Activated T-helper 1 cell treated with anti-CD3 and anti-CD28 coated beads, Interleukin-12 subunit alpha, Interleukin-12 subunit beta, Interleukin-2, Interleukin-4 antibody, amounts not matched to agents 30 ng/mL and 10 ng/mL and 1 ng/mL, durations not matched to agents 14 hours and 24 hours and 36 hours (primary cell): ENCODE data around the gene NR2E1. TPM values are rescaled to one million over a fixed set of nuclear protein-coding genes. Genes with fewer than 3 reads are reported as not detected.

Source experiments
- DNase-seq: peaks from one replicate; pipeline ENCODE4 v3.0.0; 2021; ENCODE audit warnings: low spot score
- H3K27ac Mint-ChIP-seq: one replicate; pipeline ENCODE4 v1.8.0; 2021; ENCODE audit warnings: mild to moderate bottlenecking, mixed read lengths
- H3K27me3 Mint-ChIP-seq: one replicate; pipeline ENCODE4 v1.8.0; 2022; ENCODE audit warnings: mild to moderate bottlenecking, moderate library complexity, mixed read lengths; ENCODE audit not compliant: insufficient read depth
- H3K36me3 Mint-ChIP-seq: one replicate; pipeline ENCODE4 v1.8.0; 2021; ENCODE audit warnings: low read depth, mixed read lengths
- H3K4me1 Mint-ChIP-seq: one replicate; pipeline ENCODE4 v1.8.0; 2021; ENCODE audit warnings: low read depth, mixed read lengths
- H3K4me3 Mint-ChIP-seq: one replicate; pipeline ENCODE4 v1.8.0; 2021; ENCODE audit warnings: mild to moderate bottlenecking, moderate library complexity, mixed read lengths
- H3K9me3 Mint-ChIP-seq: one replicate; pipeline ENCODE4 v1.8.0; 2021; ENCODE audit warnings: mixed read lengths
- intact Hi-C: fragments of 100-400 bp; cut with micrococcal nuclease; formaldehyde crosslinking; loops from one replicate; pipeline ENCODE4 v1.15.1; 2024
- total RNA-seq: library from RNA; stranded (reverse); gene quantifications from 2 replicates; pipeline ENCODE4 v1.2.3, GENCODE V29; 2022

Gene NR2E1
- not detected in 2 replicates for total RNA-seq

DNA sequence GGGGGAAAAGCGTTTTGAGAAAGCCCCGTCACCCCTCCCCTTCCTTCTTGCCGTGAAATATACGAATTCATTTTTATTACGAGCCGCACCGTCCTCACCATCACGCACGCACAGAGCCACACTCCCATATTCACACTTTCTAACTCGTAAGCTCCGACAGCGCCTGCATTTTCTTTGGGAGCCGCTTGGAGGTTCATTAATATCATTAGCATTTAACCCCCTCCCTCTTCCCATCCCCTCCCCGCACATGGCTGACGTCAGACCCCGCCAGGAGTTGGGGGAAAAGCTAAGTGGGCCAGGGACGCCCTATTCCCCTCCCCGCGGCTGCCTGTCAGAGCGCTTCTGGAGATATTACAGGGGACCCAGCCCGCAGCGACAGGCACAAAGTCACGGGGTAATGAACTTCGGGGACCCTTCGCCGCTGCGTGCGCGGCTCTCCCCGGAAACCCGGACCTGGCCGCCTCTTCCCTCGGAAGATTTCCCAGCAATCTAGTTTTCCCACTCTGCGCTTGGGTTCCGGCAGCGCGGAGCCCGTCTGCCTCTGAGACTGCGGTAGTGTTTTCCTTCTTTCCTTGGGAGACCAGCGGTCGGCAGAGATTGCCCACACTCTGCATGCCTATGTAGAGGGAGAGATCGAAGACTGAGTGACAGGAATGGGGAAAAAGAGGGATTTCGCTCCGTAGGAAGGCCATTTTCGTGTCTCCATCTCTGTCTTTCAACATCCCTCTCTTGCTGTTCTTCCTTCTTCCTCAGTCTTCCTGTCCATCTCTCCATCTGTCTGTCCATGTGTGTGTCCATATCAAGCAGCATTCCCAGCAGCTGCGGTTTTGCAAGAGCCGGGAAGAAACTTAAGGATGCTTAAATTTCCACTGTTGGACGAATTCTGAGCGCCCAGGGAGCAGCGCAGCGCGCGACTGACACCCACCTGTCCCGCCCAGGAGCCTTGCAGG, at the start of gene NR2E1:
Gene NR2E1 (plus strand): TSS at position 309 of the 950 bp plus-strand sequence. CDS start 744 bp downstream, outside the sequence.
- no peak for DNase-seq
- Mint-ChIP-seq H3K9me3 (no peaks in the 10 kb centered on the region), H3K36me3 (peaks cover 4% of the 10 kb centered on the region), H3K27me3 (peaks cover 86% of the 10 kb centered on the region), H3K27ac (peak within 1 kb of the TSS; percentile 79), H3K4me3 (peak within 1 kb of the TSS; percentile 54), H3K4me1 (peaks cover 18% of the 10 kb centered on the region)
- intact Hi-C loops: loop anchor here (2.0 kb wide), 1 partner anchor 13 kb away; no protein-coding TSS in a partner anchor

DNA sequence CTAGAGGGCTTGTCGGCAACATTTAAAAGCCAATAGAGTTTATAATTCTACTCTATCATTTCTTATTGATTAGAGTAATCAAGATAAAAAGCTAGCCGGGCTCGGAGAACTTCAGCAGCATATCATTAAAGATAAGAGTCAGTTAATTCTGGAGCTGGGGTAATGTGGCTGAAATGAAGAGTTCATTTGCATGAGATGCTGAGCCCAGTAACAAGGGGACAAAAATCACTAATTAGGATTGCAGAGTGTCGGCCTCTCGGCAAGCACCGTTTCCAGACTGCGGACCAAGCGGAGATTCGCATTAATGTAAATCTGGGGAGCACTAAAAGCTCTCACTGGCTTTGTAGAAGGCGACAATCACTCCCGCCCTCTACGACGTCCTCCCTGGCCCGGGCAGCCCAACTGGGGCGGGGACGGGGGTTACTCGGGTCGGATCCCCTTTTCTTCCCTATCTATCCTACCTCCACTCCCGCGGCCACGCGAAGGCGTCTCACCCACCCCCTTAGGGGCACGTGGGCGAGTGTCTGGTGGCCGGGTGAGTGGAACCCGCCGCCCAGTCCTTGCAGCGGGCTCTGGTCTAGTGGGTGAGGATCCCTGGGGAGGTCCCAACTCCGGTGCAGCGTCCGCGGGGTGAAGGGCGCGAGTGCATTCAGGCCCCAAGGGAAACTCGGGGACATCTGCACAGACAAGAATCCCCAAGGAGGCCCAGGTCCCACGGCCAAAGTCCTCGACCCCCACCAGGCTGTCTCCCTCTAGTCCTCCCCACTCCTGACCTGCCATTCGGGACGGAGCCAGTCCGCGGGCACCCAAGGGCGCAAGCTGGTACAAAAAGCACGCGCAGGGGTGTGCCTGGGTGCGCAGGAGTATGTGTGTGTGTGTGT, 49.0 kb upstream of the NR2E1 start:
- no peak for DNase-seq
- H3K36me3 Mint-ChIP-seq: peaks cover 5% of the 10 kb centered on the region
- peak overlapping the region; percentile 77 for H3K27ac Mint-ChIP-seq
- peak overlapping the region; percentile 85 for H3K4me3 Mint-ChIP-seq
- H3K27me3 Mint-ChIP-seq: peaks cover 83% of the 10 kb centered on the region
- H3K4me1 Mint-ChIP-seq: peaks cover 35% of the 10 kb centered on the region
- H3K9me3 Mint-ChIP-seq: no peaks in the 10 kb centered on the region
- intact Hi-C loops: loop anchor here (1.0 to 5.0 kb wide), 4 partner anchors 47 to 624 kb away; partner anchors contain the start of gene SOBP

DNA sequence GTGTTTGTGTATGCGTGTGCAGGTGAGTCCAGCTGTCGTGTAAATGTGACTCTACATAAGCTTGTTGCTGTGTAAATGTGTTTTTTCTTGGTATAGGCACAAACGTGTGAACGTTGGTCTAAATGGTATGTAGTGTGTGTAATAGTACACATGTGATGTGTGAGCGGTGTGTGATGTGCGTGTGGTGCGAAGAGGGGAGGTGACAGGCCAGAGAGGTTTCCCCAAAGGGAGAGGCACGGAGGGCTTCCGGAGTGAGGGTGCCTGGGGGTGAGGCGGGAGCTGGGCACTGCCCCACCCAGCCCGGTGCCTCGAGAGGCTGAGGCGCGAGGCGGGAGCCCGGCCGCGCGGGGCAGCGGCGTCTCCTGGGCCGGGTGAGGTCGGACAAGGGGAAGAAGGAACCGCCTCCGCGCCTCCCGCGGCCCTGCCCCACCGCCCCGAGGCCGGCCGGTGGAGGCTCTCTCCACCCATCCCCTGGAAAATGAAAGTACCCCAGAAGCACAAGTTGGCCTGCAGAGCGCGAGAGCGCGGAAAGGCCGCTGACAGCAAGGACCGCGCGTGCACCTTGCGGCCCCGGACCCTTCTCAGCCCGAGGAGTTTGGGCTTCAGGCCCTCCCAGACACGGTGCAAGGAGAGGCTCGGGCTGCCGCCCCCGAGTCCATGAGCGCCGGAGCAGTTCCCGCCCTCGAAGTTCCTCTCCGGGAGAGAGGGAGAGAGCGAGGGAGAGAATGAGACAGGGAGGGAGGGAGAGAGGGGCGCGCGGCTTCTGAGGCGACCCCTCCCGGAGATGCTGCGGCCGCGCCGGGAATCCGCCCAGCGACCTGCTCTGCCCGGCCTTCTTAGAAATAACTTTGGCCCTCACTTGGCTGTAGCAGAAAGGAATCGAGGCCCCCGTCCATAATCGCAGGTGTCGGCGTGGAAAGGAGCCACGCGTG, 48.1 kb upstream of the NR2E1 start:
- H3K4me1 Mint-ChIP-seq: peaks cover 35% of the 10 kb centered on the region
- peak overlapping the region; percentile 77 for H3K27ac Mint-ChIP-seq
- intact Hi-C loops: loop anchor here (1.0 to 5.0 kb wide), 3 partner anchors 51 to 625 kb away; partner anchors contain the start of gene SOBP

DNA sequence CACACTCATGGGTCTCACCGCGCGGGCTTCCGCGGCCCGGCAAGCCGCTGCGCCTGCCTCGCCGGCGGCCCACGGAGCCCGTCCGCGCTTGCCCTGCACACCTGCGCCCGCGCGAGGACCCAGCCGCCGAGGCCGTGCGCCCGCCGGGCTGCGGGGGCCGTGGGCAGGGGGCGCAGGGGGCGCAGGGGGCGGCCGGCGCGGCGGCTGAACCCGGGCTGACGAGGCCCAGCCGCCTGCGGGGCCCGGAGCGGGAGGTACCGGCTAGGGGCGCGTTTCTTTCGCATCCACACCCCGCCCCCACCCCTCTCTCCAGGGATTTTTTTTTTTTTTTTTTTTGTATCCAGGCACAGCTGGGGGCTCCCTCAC, 47.5 kb upstream of the NR2E1 start:
- H3K27me3 Mint-ChIP-seq: peaks cover 83% of the 10 kb centered on the region
- peak overlapping the region; percentile 85 for H3K4me3 Mint-ChIP-seq
- intact Hi-C loops: loop anchor here (5.0 kb wide), 1 partner anchor 626 kb away; the partner anchor contains the start of gene SOBP
- H3K9me3 Mint-ChIP-seq: no peaks in the 10 kb centered on the region
- peaks cover 5% of the 10 kb centered on the region for H3K36me3 Mint-ChIP-seq
- DNase-seq: no peak
- peaks cover 35% of the 10 kb centered on the region for H3K4me1 Mint-ChIP-seq
- no peak overlapping the region for H3K27ac Mint-ChIP-seq

More for the DNA sequence above, 48.1 kb upstream of the NR2E1 start:
- Mint-ChIP-seq H3K4me3 (peak overlapping the region; percentile 85), H3K27me3 (peaks cover 83% of the 10 kb centered on the region), H3K9me3 (no peaks in the 10 kb centered on the region), H3K36me3 (peaks cover 5% of the 10 kb centered on the region)
- DNase-seq: no peak

DNA sequence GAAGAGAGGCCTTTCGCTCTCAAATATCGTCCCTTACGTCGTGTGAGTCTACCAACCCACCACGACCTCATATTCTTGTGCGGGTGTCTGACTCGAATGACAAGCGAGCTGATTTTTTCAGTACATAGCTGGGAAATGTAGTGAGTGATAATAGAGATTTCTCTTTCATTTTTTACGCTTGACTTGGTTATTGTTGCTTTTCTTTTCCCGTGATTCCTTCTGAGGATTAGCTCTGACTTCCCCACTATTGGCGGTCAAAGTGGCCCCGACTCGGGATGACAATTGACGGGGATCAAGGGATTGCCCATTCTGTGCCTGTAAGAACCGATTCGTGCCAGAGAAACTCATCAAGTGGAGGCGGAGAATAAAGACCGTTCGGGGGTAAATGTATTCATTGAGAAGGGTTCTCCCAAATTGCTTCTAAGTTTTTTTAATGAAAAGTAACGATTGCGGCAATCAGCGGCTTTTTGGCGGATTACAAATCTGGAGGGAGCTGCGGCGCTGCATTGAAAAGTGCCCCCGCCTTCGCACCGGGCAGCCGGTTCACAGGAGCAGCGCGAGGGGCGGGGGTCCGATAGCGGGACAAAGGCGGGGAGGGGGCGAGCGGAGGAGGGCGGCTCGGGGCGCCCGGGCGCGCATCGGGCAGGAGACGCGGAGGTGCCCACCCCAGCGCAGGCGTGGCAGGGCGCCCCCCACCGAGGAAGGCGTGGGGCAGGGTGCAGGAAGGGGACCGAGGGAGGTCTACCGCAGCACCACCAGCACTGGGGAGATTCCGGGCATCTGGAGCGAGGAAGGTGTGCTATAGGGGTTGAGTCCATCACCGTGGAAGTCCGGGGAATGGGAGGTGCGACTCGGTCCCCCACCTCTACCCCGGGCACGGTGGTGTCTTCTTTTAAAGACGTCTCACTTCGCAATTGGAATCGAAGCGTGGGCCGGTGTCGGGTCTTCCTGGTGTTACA, 46.7 kb upstream of the NR2E1 start:
- intact Hi-C loops: loop anchor here (5.0 kb wide), 1 partner anchor 627 kb away; the partner anchor contains the start of gene SOBP
- DNase-seq: no peak
- Mint-ChIP-seq H3K9me3 (no peaks in the 10 kb centered on the region), H3K4me3 (peak overlapping the region; percentile 85), H3K4me1 (peaks cover 34% of the 10 kb centered on the region), H3K27ac (peak overlapping the region; percentile 80), H3K27me3 (peaks cover 84% of the 10 kb centered on the region), H3K36me3 (peaks cover 5% of the 10 kb centered on the region)

DNA sequence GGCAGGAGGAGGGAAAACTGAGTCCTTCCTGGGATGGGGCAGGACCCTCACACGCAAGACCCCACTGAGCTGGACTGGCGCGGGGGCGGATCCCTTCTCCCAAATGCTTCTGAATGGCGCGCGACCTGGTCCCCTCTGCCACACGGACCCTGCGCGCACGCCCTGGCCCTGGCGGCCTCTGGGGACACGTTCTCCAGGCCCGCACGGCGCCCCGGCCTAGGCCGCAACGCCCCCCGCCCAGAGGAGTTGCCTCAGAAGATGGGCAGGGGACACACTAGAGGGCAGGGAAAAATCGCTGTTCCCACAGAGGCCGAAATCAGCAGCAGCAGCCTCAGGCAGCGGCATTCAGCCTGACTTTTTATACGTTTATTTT, 46.1 kb upstream of the NR2E1 start:
- peaks cover 85% of the 10 kb centered on the region for H3K27me3 Mint-ChIP-seq
- H3K4me3 Mint-ChIP-seq: peak overlapping the region; percentile 15
- no peak overlapping the region for H3K27ac Mint-ChIP-seq
- intact Hi-C loops: loop anchor here (5.0 kb wide), 1 partner anchor 627 kb away; the partner anchor contains the start of gene SOBP
- peaks cover 28% of the 10 kb centered on the region for H3K4me1 Mint-ChIP-seq
- no peak for DNase-seq
- no peaks in the 10 kb centered on the region for H3K9me3 Mint-ChIP-seq
- H3K36me3 Mint-ChIP-seq: peaks cover 3% of the 10 kb centered on the region

DNA sequence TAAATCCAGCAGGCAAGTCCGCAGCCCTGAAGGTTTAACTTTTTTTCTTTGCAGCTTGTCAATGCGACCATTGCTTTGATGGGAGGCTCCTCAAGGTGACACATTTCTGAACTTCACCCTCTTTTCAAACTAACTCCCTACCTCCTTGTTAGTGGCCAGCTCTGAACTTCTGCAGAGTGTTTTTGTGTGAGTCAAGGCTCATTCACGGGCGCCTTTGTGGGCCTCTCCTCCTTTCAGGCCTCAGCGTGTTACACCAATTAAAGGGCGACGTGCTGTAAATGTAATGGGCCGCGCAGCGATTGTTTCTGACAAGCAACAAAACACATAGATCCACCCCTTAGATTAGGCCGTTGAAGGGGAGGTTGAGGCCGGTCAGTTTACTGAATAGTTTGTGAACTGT, 45.5 kb upstream of the NR2E1 start:
- Mint-ChIP-seq H3K27ac (no peak overlapping the region), H3K36me3 (peaks cover 3% of the 10 kb centered on the region), H3K27me3 (peaks cover 85% of the 10 kb centered on the region), H3K9me3 (no peaks in the 10 kb centered on the region), H3K4me3 (no peak overlapping the region), H3K4me1 (peaks cover 22% of the 10 kb centered on the region)
- intact Hi-C loops: no loop called here
- DNase-seq: no peak

DNA sequence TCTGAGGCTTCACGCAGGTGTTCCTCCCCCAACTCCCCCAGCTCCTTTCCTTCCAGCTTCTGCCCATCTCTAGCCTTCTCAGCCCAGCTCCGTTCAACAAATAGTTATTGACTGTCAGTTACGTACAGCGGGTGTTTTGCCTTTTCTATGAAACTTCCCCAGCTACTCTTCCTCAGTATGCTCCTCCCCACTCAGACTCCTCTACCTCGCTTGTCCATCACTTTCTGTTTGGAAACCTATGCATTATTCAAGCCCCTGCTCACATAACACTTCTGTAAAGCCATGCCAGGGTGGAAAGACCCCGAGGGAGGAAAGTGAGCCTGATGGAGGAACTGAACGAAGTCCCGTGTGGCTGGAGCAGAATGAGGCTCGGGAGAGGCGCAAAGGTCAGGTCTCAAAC, 44.2 kb upstream of the NR2E1 start:
- H3K4me3 Mint-ChIP-seq: no peak overlapping the region
- H3K36me3 Mint-ChIP-seq: peaks cover 3% of the 10 kb centered on the region
- DNase-seq: no peak
- intact Hi-C loops: no loop called here
- H3K27ac Mint-ChIP-seq: no peak overlapping the region
- no peaks in the 10 kb centered on the region for H3K9me3 Mint-ChIP-seq
- H3K27me3 Mint-ChIP-seq: peaks cover 81% of the 10 kb centered on the region
- H3K4me1 Mint-ChIP-seq: peaks cover 14% of the 10 kb centered on the region

DNA sequence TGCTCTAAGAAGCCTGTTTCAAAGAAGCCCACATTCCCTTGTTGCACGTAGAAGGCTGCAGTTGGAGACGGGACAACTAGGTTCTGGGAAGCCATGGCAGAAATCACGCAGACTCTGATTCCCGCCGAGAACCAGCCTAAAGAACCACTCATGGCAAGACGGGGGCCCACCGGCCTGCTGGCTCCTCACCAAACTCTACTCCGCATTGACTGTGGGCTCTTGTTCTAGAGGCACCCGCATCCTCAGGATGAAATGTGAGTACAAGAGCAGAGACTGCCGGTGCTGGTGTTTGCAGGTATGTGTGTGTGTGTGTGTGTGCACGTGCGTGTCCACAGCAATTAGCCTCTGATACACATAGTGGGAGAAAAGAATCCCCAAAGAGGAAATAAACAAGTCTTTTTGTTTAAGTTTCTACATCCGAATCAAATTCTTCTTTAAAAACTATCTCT, 42.3 kb upstream of the NR2E1 start:
- H3K27me3 Mint-ChIP-seq: peaks cover 75% of the 10 kb centered on the region
- peaks cover 7% of the 10 kb centered on the region for H3K4me1 Mint-ChIP-seq
- H3K27ac Mint-ChIP-seq: no peak overlapping the region
- intact Hi-C loops: no loop called here
- H3K36me3 Mint-ChIP-seq: no peaks in the 10 kb centered on the region
- no peak overlapping the region for H3K4me3 Mint-ChIP-seq
- no peak for DNase-seq
- no peaks in the 10 kb centered on the region for H3K9me3 Mint-ChIP-seq

DNA sequence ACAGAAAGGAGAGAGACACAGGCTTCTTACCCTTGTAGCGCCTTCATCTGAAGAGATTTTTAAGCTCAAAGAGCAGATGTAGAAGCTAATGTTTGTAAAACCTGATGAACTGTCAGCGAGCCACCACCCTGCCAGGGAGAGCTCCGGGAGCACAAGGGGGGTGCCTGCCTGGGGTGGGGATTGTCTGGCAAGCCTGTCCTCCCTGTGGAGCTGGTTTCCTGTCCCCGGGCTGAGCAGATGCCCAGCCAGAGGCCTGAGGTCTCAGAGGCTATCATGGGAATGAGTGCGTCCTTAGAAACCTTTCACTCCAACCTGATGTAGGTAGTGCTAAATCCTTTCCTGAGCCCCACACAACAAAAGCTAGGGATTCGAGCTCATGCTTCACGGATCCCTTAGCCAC, 41.9 kb upstream of the NR2E1 start:
- no peak overlapping the region for H3K4me3 Mint-ChIP-seq
- H3K27me3 Mint-ChIP-seq: peaks cover 74% of the 10 kb centered on the region
- H3K27ac Mint-ChIP-seq: no peak overlapping the region
- peaks cover 3% of the 10 kb centered on the region for H3K4me1 Mint-ChIP-seq
- DNase-seq: no peak
- intact Hi-C loops: no loop called here
- H3K36me3 Mint-ChIP-seq: no peaks in the 10 kb centered on the region
- H3K9me3 Mint-ChIP-seq: no peaks in the 10 kb centered on the region

DNA sequence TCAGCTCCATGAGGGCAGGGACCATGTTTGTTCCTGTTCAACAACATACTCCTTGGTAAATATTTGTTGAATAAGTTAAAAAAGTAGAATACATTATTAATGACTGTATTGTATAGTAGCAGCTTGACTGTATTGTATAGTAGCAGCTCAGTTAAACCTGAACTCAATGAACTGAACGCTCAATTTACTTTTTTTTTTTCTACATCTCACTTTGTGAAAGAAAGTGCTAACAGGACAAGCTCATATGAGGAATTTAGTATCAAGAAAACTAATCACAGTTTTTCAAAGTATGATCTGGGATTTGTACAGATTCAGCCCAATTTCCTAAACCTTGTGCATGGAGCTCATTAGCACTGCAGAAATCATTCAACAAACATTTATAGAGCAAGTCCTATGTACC, 38.8 kb upstream of the NR2E1 start:
- Mint-ChIP-seq H3K27me3 (peaks cover 74% of the 10 kb centered on the region), H3K4me3 (no peak overlapping the region), H3K9me3 (no peaks in the 10 kb centered on the region), H3K4me1 (no peaks in the 10 kb centered on the region), H3K27ac (no peak overlapping the region), H3K36me3 (no peaks in the 10 kb centered on the region)
- intact Hi-C loops: no loop called here
- no peak for DNase-seq
